HG03135 (cell line): Measurements from ENCODE around the gene HIPK2.

Source experiments
- ATAC-seq: cut with Tn5 transposase; IDR thresholded peaks from one replicate; pipeline ENCODE4 v1.9.1; 2021; ENCODE audit warnings: mild to moderate bottlenecking, moderate library complexity; ENCODE audit not compliant: unreplicated experiment

Gene HIPK2

DNA sequence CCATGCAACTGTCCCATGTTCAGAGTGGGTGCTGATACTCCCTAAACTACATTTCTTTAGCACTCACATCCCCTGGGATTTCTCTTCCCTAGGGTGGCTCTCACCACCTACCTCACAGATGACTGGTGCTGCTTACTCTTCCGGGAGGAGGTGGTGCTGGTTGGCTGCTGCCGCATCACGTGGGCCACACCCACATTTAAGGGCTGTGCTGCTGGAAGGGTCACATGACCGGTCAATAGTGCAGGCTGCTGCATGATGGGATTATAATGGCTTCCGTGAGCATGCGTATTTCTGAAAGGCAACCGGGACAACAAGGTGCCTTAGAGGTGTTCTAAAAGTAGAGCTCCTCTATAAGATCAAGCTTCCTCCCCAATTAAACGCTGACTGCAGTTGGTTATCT is 177.5 kb downstream of the HIPK2 start:
- ATAC-seq = no peak

DNA sequence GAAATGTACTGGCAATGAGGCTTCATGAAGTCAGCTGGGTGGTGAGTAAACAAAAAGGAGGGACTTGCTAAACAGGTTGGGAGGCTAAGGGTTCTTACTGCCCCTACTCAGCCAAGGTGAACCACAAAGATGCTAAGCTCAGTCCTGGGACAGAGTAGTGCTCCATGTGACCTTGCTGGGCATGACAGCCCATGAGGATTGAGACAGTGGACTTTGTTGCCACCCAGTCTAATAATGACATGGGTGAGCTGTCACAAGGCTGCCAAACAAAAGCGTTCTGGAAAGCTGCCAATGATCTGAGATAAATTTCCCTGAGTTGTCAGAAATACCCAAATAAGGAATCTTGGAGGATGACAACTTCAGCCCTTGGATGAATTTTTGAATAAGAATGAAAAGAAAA is 179.2 kb downstream of the HIPK2 start:
- ATAC-seq = no peak

DNA sequence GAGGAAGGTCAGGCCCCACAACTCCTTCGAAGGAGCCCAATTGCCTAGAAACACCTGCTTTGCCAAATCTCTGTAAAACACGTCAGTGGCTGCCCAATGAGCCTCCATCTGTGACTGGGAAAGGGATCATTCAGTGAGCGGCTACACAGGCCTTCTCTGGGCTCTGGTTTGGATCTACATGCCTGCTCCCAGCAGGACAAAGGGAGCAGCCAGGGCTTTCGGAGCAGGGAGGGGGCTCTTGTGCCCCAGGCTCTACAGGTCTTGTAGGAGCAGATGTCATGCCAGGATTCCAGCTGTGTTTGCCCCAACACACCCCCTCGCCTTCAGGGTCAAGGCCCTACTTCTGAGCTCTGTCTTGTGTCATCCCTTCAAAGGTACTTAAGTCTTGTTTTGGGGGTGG is 180.8 kb downstream of the HIPK2 start:
- ATAC-seq = no peak

DNA sequence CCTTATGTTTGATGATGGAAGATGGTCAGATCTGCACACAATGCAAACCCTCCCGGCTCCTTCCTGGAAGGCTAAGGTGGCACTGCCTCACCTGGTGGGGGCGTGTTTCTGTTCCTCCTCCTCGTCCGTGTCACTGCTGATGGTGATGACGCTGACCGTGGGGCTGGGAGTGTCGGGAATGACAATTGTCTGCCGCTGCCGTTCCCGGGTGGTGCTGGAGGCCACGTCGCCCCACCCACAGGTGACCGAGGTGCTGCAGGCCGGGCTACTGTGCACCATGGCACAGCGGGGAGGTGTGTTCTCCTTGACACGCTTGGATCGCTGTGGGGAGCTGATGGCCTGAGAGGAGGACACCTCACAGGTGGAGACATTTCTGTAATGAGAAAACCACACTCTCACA is 181.2 kb downstream of the HIPK2 start:
- no peak for ATAC-seq

DNA sequence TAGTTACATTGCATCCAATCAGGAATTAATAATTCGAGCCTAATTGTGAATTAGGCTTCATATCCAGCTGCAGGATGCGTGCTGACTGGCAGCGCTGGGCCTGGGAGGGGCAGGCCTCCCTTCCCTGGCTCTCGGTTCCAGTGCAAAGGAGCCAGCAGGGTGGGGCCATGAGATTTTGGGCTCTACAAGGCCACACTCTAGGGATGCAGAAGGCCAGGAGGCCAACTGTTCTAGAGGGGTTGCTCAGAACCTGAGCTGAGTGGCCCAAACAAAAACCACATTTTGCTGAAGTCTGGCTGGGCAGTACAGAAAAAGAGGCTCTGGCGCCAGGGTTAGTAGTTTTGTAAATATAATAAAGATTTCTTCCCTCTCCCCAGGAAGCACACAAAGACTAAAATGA is 182.0 kb downstream of the HIPK2 start:
- ATAC-seq = no peak

DNA sequence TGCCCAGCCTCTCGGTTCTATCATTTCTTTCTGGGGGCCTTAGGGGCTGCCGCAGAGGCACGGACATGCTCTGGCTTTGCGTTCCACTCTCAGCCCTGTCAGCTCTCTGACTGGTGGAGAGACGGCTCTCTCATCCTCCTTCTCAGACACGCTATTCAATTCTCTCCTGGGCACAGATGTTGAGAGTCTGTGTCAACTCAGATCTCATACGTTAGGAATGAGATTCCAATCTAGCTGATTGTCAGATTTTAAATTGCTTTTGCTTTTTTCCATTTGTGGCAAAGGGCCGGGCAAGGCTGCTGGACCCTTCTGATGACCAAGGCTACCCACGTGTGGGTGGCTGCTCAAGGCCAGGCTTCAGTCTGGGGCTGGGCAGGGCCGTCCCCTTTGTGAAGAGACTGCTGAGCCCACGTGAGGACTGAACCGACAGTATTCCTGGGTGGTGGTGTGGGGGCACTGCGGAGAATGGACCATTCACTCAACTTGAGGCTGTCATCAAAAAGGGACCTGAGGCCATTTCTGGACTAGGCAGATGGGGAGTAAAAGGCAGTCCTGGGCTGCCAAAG is 182.8 kb downstream of the HIPK2 start:
- ATAC-seq = no peak

DNA sequence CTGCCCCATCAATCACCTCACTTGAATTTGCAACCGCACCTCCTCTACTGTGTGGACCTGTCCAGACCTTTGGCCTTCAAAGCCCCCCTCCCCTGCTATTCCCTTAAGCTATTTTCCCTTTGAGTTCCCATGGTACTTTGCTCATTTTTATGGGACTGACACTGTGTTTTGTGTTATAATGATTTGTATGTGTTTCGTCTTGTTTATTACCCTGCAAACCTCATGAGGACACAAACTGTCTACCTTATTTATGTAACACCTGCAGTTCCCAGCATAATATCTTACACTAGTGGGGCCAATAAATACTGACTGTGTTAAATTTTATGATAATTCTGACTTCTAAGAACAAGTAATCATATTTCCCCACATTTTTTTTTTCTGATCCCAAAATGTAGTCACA is 183.7 kb downstream of the HIPK2 start:
- ATAC-seq = no peak

DNA sequence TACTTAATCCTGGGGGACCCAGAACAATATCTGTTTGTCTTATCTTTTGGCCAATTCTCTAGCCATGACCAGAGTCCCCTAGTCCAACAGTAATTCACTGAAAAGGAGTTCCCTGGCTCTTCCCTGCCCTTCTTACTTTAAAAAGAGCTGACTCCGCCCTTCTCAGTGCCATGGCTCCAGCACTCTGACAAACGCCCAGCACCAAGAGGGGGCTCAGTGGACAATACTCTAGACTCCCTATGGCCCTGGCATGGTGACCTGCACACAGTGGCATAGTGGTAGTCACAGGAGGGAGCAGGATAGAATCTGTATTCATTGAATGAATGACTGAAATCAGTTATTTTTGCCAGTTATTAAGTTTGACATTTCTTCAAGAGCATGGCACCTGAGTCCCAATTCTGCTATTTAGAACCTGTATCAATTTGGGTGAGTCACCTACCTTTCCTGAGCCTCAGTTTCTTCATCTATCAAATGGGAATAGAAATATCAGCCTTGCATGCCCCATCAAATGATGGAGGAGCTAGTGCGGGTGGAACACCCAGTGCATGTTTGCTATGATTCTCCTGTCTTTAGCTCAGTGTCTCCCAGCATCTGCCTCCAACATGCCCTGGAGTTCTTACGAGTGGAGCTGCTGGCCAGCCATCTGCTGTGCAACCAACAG is 184.9 kb downstream of the HIPK2 start:
- ATAC-seq = no peak

DNA sequence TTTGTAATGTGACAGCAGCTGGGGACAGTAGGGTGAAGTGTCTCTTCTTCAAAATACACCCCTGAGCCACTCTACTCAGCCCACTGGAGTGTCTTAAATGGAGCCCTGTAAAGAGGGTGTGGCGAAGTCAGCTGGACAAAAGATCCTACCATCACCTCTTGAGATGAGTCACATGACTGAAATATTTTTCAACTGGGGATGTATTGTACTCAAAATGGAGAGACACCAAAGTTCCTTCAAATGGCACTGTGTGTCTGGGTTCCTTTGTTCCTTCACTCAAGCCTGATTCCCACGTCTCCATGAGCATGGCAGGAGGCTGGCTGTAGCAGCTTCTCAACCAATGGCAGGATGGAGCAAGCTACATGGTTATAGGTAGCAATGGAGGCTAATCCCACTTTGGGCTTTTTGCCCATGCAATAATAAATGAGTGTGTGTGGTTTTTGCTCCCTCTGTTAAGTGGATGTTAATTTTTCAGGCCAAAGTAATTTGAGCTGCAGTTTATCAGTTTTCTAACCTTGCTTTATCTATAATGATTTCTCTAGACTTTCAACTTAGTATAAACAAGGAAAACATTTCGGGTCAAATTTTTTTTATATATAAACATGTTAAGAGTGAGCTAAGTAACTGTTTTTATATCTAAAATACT is 186.1 kb downstream of the HIPK2 start:
- ATAC-seq = no peak

DNA sequence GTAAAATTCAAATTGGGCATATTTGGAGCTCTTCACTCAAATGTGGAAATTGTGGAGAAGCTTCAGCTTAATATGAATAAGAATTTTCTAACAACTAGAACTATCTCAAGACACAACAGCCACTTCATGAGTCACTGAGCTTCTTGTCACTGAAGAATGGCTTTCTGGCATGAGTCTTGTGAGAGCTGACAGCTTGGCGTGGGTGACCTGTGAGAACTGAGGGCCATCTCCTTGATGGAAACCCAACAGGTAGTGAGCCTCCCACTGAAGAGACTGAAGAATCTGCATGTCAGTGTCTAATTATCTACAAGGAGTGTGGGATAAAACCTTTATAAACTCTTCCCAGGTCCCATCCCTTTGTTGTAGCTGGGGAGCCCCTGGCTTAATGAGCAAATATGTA is 188.3 kb downstream of the HIPK2 start:
- ATAC-seq = no peak

DNA sequence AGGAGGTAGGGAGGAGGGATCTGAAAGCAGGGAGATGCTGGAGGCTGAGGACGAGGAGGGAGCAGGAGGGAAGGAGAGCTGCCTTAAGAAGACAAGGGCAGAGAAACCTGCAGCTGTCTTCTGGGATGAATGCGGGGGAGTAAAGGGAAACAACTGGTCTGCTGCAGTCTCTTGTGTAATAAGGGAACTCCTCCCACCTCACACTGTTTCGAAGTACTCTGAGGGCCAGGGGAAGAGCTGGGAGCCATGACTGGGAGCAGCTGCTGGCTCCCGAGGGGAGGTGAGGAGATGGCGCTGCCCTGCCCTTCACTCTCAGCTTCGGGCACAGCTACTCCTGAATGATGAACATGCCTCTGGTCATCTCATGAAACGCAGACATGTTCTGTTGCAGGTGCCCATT is 189.2 kb downstream of the HIPK2 start:
- no peak for ATAC-seq

DNA sequence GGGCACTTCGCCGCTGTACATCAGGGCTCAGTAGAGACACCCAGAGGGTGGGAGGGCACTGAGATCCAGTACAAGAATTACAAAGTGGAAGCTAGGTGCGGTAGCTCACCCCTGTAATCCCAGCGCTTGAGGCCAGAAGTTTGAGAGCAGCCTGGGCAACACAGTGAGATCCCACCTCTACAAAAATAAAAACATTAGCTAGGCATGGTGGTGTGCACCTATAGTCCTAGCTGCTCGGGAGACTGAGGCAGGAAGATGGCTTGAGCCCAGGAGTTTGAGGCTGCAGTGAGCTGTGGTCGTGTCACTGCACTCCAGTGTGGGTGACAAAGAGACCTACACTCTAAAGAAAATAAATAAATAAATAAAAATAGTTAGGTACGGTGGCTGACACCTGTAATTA is 190.3 kb downstream of the HIPK2 start:
- ATAC-seq = no peak

DNA sequence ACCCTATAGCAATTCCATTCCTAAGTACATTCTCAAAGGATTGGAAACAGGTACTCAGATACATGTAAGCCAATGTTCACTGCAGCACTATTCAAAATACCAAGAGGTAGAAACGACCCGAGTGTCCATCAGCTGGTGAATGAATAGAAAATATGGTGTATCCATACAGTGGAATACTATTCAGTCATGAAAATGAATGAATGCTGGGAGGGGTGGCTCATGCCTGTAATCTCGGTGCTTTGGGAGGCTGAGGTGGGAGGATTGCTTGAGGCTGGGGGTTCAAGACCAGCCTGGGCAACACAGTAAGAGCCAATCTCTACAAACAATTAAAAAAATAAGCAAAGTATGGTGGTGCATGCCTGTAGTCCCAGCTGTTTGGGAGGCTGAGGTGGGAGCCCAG is 191.5 kb downstream of the HIPK2 start:
- no peak for ATAC-seq

DNA sequence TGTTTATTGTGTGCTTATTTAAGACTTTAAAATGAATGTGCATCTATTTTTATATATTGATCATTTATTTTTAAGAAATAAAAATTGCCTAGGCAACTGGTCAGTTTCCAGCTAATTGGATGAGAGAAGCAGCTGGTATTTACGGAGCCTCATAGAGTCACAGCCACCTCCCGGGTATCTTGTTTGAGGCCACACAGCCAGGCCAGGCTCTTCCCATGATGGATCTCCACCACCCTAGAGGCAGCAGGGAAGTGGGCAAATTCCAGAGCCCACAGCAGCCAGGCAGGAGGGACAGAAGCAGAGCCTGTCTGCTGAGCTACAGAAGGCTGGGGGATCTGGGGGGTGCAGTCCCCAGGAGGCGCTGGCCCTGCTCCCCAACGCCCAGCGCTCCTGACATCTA is 192.8 kb downstream of the HIPK2 start:
- ATAC-seq = no peak

DNA sequence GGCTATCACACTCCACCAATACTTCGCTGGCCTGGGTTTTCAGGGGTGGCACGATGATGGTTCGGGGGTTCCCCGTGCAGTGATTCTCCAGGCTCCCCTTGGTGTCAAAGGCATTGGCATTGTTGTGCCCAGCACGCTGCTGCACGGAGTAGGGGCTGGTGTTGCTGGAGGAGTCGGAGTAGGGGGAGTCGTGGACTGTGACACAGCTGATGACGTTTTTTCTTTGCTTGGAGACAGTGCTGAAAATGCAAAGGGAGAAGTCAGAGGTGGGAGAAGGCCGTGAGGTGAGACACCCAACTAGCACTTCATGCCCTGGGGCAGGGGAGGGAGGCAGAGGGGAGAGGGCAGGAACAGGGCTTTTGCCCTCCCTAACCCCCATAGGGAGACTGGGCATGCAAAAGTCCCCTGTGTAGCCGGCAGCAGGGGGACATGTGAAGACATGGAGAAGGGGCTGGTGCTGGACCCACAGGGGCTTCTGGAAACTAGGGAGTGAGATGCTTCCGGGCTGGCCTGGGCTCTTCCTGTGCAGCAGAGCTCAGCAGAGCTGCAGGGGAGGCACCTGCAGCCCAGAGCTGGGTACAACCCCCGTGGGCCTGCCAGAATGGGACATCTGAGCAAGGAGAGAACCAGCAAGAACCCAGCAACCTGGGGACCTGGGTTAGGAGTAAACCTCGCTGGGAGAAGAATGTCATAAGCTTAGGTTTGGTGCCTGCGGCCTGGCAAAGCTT is 193.8 kb downstream of the HIPK2 start:
- ATAC-seq = no peak

DNA sequence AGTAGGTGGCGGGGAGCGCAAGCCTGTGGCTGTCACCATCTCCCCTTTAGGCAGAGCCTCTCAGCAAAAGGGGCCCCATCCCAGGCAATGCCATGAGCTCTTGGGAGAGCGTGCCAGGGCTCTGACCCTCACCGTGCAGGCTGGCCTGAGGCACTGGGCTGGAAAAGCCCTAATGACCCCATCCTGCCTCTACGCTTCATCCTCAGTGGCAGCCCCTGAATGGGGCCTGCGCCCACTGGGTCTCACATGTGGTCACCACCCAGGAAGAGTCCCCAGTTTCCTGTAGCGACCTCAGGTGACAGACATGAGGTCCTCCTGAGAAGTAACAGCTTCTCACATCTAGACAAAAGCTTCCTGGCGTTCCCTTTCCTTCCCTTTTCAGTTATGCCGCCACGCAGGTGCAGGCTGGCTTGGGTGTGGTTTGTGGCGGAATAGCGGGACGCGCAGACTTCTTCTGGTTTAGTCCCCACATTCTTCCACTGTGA is 195.1 kb downstream of the HIPK2 start:
- ATAC-seq = no peak

DNA sequence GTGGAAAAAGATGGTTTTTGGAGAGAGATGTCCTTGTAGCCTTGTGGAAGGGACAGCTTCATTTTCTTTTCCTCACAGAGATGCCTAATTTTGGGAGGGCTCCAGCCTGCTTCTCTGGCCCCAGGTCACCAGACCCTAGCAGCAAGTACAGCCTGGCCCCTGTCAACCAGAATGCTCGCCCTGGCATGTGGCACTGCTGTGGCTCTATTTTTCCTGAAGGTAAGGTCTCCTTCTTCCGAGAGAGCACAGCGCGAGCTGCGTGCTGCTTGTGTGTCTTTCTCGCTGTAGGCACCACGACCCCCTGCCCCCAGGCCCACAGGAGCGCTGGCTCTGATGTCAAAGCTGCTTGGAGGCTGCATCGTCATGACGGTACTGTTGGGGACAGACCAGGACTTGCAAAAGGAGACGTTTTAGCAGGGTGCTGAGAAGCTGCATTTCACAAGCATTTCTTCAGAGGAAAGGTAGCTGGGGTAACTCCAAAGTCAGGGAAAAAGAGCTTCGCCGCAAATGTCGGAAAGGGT is 195.6 kb downstream of the HIPK2 start:
- no peak for ATAC-seq

DNA sequence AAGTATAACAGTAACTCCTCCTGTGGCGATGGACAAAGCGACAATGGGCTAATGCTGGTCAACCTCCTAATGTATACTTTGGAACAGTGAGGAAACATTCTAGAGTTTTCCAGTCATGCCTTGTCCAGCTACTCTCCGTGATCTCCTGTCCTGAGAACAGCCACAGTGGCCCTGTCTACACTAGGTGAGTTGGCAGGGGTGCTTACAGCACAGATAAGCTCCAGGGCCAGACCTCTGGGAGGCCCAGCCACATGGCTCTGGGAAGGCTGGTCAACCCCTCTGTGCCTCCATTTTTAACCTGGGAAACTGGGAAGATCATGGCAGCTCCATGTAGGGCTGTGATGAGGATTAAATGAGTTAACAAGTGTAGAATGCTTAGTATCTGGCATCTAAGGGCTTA is 197.4 kb downstream of the HIPK2 start:
- ATAC-seq = no peak

DNA sequence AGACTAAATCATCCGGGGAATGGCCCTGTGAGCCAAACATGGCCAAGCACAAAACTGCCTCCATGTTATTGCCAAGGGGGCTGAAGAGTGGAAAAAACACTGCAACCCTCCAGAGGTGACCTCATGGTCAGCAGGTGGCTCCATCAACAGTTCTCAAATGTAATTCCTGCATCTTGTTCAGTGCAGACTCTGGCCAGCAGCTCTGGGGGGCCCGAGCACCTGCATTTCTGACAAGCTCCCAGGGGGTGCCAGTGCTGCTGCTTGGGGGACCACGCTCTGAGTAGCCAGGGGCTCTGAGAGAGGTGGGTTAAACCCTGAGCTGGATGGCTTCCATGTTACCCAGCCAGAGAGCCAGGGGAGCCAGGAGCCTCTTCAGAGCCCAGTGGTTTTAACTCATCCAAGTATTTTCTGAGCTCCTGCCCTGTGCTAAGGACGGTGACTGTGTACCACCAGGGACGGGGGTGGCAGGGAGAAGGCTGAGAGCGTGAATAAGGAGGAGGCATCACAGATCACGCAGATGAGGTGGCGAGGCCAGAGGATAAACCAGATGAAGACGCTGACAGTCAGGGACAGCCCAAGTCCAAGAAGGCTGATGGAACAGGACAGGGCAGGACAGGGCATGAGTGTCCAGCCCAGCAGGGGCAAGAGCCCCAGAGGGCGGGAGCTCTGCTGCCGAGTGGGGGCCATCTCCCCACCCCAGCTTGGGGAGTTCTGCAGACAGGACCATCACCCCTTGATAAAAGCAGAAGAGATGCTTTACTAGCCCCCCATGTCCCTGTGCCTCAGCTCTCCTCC is 201.4 kb downstream of the HIPK2 start:
- ATAC-seq = no peak

DNA sequence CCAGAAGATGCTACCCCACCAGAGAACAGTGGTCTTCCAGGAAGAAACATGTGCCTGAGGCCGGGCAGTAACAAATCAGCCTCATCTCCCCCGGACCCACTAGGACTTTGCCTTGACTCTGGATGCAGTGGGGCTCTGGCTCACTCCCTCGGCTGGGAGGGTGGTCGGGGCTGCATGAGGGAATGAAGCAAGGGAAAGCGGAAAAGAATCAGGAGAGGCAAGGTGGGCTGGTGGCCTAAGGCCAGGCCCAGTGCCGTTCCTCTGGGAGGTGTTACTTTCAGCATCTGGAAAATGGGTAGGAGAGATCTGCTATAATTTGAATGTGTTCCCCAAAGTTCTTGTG is 202.5 kb downstream of the HIPK2 start:
- ATAC-seq = no peak
